Measurements from ENCODE around the gene CRIM1.

DNA sequence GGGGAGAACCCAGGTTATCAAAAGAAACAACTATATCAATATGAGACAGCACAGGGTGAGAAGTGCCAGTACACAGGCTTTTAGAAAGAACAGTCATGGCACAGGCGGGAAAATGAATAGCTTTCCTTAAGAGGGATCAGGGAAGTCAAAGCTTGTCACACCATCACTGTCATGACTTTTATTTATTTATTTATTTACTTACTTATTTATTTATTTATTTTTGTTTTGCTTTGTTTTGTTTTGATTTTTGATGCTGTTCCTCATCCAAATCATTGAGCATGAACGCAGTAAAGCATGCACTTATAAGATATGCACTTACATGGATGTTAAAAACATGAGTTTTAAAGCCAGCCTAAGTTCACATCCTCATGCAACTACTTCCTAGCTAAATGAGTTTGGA lies 19.3 kb upstream of the CRIM1 start:
- TF ChIP-seq CTCF (conservative IDR thresholded peaks at IDR 0.05) (no peak), ZFX (IDR thresholded peaks at IDR 0.05) (no peak)

All from C4-2B (cell line).